Measurements from ENCODE around the gene RHOA. TPM values are rescaled to one million over a fixed set of nuclear protein-coding genes. Genes with fewer than 3 reads are reported as not detected.

Gene RHOA
- total RNA-seq (2021; ENCODE audit: unreplicated experiment) (497 TPM), Bru-seq, nascent RNA (percentile 92 among the genes with signal in this experiment), BruChase-seq, experiment 1, labeled RNA remaining after a 6-hour chase (percentile 97 among the genes with signal in this experiment), BruChase-seq, experiment 2, labeled RNA remaining after a 2-hour chase (percentile 93 among the genes with signal in this experiment)
- 389 and 390 TPM in 2 replicates for polyA plus RNA-seq (2012)
- long read RNA-seq, transcript RHOA-202 (5 exons, 2,031 nt), result major isoform, 675 of 795 reads
- long read RNA-seq, partial matches to known transcripts, result 33 of 795 reads
- long read RNA-seq, other reads (novel, unspliced or antisense), result 81 of 795 reads

DNA sequence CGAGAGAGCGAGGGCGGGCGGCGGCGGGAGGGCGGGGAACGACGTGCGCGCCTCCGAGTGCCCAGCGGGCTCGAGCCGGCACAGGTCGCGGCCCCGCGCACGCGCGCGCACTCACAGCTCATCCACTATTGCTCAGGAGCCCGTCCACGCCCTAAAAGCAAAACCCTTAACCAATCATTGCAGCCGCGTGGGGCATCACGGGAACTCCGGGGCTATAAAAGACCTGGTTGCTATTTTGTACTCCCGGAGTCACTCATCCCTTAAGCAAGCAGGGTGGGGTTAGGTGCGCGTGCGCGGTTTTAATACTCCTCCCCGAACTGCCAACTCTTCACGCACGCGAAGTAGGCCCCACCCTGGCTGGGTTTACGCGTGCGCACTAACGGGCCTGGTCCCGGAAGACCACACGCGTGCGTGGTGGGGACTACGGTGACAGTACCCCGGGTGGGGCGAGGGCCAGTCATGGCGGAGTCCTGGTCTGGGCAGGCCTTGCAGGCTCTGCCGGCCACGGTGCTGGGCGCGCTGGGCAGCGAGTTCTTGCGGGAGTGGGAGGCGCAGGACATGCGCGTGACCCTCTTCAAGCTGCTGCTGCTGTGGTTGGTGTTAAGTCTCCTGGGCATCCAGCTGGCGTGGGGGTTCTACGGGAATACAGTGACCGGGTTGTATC, at the start of gene RHOA, which contains the start of gene TCTA:
TSS of gene RHOA (minus strand) at position 9 of the 664 bp plus-strand sequence. CDS start 36,387 bp downstream, outside the sequence.
TSS of gene TCTA (plus strand) at position 456 of the 664 bp plus-strand sequence. CDS start at position 460, 4 bp downstream.
- Histone ChIP-seq H3K4me1 (ENCODE audit: control insufficient read depth in 1 of 2, insufficient read depth in 2 of 2, low read length in 2 of 2) (peaks cover 31 to 58% of the 10 kb centered on the region in 2 experiments; a peak in 3 of 4 replicates), H3K9me3 (ENCODE audit: control insufficient read depth in 1 of 2, insufficient read depth in 1 of 2, low read depth in 1 of 2, low read length in 2 of 2) (no peaks in the 10 kb centered on the region), H4K20me1 (ENCODE audit: insufficient read depth) (peaks cover 30% of the 10 kb centered on the region; the same call in 1 of the 2 replicates), H3K4me2 (ENCODE audit: low read length) (peak within 1 kb of the TSS; percentile 99), H3K27me3 (ENCODE audit: insufficient read depth, low read length) (no peaks in the 10 kb centered on the region), H2AFZ (ENCODE audit: low read depth, low read length, poor library complexity, severe bottlenecking) (no peak within 1 kb of the TSS), H3K4me3 (replicated peaks in 1 of 2; ENCODE audit: low read depth in 1 of 2, low read length in 2 of 2) (peak within 1 kb of the TSS; percentile 94 to 95), H3K79me2 (ENCODE audit: insufficient read depth, low read length) (peaks cover 64% of the 10 kb centered on the region), H3K36me3 (ENCODE audit: control insufficient read depth in 1 of 2, insufficient read depth in 2 of 2, low read length in 2 of 2) (peaks cover 0 to 17% of the 10 kb centered on the region in 2 experiments; a peak in 1 of 4 replicates), H3K27ac (ENCODE audit: low read depth, low read length) (peak within 1 kb of the TSS; percentile 95), H3K9ac (ENCODE audit: low read length) (peak within 1 kb of the TSS; percentile 98), H3K9me2 (ENCODE audit: insufficient read depth) (no peaks in the 10 kb centered on the region)
- TSS peak; percentile 71 for BruUV-seq (replicated peaks)
- ChIA-PET CTCF (interaction anchor here (0.9 to 1.7 kb wide), 2 partner anchors 9 to 37 kb away, joined by 3 to 4 read pairs; no protein-coding TSS in a partner anchor), POLR2A (interaction anchor here (0.6 to 2.3 kb wide), 7 partner anchors 9 to 815 kb away, joined by 3 to 13 read pairs (median 4); partner anchors contain the start of genes NICN1 and USP4), RAD21 (ENCODE audit: low non-redundant PET in 1 of 2, low total read pairs in 2 of 2, uncharacterized antibody in 2 of 2, unreplicated experiment in 2 of 2) (no interaction called here)
- intact Hi-C loops (cut with micrococcal nuclease), result loop anchor here (1.0 to 2.0 kb wide), 2 partner anchors 53 to 72 kb away; partner anchors contain the start of genes GPX1 and USP4
- ATAC-seq, result peak; percentile 88
- peak; percentile 100 for DNase-seq (ENCODE audit: low read depth, low spot score)
- TF ChIP-seq, protein P1, sequence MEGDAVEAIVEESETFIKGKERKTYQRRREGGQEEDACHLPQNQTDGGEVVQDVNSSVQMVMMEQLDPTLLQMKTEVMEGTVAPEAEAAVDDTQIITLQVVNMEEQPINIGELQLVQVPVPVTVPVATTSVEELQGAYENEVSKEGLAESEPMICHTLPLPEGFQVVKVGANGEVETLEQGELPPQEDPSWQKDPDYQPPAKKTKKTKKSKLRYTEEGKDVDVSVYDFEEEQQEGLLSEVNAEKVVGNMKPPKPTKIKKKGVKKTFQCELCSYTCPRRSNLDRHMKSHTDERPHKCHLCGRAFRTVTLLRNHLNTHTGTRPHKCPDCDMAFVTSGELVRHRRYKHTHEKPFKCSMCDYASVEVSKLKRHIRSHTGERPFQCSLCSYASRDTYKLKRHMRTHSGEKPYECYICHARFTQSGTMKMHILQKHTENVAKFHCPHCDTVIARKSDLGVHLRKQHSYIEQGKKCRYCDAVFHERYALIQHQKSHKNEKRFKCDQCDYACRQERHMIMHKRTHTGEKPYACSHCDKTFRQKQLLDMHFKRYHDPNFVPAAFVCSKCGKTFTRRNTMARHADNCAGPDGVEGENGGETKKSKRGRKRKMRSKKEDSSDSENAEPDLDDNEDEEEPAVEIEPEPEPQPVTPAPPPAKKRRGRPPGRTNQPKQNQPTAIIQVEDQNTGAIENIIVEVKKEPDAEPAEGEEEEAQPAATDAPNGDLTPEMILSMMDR (IDR thresholded peaks at IDR 0.05 in 2 of 3, conservative IDR thresholded peaks at IDR 0.05 in 1 of 3; ENCODE audit: borderline replicate concordance in 1 of 3, insufficient read depth in 1 of 3, low read depth in 2 of 3, low read length in 2 of 3), result no peak
- TF ChIP-seq JUND (IDR thresholded peaks at IDR 0.05), result no peak
- no peak for TF ChIP-seq SRF (IDR thresholded peaks at IDR 0.05; ENCODE audit: low read depth)
- TF ChIP-seq EGR1 (IDR thresholded peaks at IDR 0.05; ENCODE audit: low read depth), result no peak
- no peak for TF ChIP-seq CEBPB (IDR thresholded peaks at IDR 0.05; ENCODE audit: low read depth)
- TF ChIP-seq, protein P2, sequence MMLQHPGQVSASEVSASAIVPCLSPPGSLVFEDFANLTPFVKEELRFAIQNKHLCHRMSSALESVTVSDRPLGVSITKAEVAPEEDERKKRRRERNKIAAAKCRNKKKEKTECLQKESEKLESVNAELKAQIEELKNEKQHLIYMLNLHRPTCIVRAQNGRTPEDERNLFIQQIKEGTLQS (IDR thresholded peaks at IDR 0.05), result no peak
- peak; percentile 86 for TF ChIP-seq YY1 (IDR thresholded peaks at IDR 0.05; ENCODE audit: extremely low read depth, insufficient replicate concordance, low read depth, low read length)
- TF ChIP-seq POLR2A (IDR thresholded peaks at IDR 0.05; ENCODE audit: borderline replicate concordance, extremely low read depth, insufficient read depth, insufficient read length), result peak; percentile 98
- no peak for TF ChIP-seq FOSL1 (IDR thresholded peaks at IDR 0.05; ENCODE audit: low read depth)
- TF ChIP-seq, protein P3, sequence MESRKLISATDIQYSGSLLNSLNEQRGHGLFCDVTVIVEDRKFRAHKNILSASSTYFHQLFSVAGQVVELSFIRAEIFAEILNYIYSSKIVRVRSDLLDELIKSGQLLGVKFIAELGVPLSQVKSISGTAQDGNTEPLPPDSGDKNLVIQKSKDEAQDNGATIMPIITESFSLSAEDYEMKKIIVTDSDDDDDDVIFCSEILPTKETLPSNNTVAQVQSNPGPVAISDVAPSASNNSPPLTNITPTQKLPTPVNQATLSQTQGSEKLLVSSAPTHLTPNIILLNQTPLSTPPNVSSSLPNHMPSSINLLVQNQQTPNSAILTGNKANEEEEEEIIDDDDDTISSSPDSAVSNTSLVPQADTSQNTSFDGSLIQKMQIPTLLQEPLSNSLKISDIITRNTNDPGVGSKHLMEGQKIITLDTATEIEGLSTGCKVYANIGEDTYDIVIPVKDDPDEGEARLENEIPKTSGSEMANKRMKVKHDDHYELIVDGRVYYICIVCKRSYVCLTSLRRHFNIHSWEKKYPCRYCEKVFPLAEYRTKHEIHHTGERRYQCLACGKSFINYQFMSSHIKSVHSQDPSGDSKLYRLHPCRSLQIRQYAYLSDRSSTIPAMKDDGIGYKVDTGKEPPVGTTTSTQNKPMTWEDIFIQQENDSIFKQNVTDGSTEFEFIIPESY (IDR thresholded peaks at IDR 0.05; ENCODE audit: extremely low read depth, insufficient replicate concordance, low read length), result peak; percentile 28
- TF ChIP-seq EZH2phosphoT487 (IDR thresholded peaks at IDR 0.05; ENCODE audit: borderline replicate concordance), result no peak
- no peak for TF ChIP-seq SIN3A (IDR thresholded peaks at IDR 0.05; ENCODE audit: low read depth)
- TF ChIP-seq CBX3 (IDR thresholded peaks at IDR 0.05; ENCODE audit: low read depth), result no peak
- TF ChIP-seq RAD21 (IDR thresholded peaks at IDR 0.05; ENCODE audit: low read depth), result no peak
- TF ChIP-seq SP1 (IDR thresholded peaks at IDR 0.05; ENCODE audit: low read depth), result no peak
- TF ChIP-seq ELF1 (IDR thresholded peaks at IDR 0.05; ENCODE audit: borderline replicate concordance, low read depth), result no peak
- no peak for TF ChIP-seq EZH2 (IDR thresholded peaks at IDR 0.05)
- TF ChIP-seq ZFX (IDR thresholded peaks at IDR 0.05), result peak; percentile 56
- TF ChIP-seq ZNF274 (IDR thresholded peaks at IDR 0.05; ENCODE audit: low read depth, low read length), result no peak
- TF ChIP-seq POLR2AphosphoS5 (IDR thresholded peaks at IDR 0.05; ENCODE audit: low read depth, low read length), result peak; percentile 100
